Stimulated activated CD8-positive, alpha-beta memory T cell treated with anti-CD3 and anti-CD28 coated beads, Interleukin-2, amount 100 ng/mL, for 1 hour (primary cell): Measurements from ENCODE around the gene PTPMT1.
A peak's percentile ranks its signal among the peaks of the same experiment; 100 is the strongest.
"Not testable (repeated sequence)": the region's sequence is repeated elsewhere in the genome, so short reads cannot be mapped to it uniquely, and the experiment has no call there.

ENCODE experiments used
- DNase-seq, 2 donors: peaks; one replicate each; pipeline ENCODE4 v3.0.0-alpha.2; 2020; ENCODE audit warnings: low read depth in 2 of 2

PTPMT1 gene, protein sequence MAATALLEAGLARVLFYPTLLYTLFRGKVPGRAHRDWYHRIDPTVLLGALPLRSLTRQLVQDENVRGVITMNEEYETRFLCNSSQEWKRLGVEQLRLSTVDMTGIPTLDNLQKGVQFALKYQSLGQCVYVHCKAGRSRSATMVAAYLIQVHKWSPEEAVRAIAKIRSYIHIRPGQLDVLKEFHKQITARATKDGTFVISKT

DNA sequence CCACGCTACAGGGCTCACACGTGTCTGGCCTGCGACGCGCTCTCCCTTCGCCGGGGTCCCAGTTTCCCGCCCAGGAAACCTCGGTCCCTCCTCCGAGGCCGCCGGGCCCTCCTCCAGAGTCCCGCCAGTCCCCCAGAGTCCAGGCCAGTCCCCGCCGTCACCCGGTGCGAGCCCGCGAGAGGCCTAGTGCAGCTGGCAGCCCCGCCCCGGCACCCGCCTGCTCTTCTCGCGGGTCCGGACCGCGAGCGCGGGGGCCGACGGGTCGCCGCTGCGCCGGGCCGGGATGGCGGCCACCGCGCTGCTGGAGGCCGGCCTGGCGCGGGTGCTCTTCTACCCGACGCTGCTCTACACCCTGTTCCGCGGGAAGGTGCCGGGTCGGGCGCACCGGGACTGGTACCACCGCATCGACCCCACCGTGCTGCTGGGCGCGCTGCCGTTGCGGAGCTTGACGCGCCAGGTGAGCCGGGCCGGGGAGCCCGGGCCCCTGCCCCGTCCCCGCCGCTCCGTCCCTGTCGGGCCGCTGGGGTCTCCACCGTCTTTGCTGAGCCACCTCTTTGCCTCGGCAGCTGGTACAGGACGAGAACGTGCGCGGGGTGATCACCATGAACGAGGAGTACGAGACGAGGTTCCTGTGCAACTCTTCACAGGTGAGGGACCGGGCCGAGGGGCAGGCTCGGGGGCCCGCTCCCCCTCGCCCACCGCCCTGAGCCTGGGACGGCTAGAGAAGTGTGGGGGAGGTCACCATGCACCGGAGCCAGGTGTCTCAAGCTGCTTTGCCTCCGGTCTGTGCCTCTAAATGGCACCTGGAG, at the start of gene PTPMT1:
TSS of gene PTPMT1 (plus strand) at position 260 of the 809 bp plus-strand sequence. CDS start at position 284, 24 bp downstream.
- DNase-seq = peak; percentile 31 to 45

DNA sequence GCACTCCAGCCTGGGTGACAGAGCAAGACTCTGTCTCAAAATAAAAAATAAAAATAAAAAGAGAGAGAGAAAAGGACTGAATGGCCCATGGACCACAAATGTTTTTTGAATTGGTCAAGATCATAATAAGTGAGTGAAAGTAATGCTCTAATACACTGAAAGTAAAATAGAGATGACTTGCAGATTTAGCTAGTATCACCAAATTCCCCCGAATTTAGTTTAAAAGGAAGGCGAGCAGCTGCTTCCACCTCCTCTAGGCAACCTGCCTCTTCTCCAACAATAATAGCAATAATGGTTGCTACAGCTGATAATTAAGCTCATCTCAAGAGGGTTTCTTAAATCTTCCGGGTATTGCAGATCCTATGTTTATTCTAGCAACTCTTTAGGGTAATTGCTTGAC, 49.2 kb upstream of the PTPMT1 start:
- DNase-seq = no peak

DNA sequence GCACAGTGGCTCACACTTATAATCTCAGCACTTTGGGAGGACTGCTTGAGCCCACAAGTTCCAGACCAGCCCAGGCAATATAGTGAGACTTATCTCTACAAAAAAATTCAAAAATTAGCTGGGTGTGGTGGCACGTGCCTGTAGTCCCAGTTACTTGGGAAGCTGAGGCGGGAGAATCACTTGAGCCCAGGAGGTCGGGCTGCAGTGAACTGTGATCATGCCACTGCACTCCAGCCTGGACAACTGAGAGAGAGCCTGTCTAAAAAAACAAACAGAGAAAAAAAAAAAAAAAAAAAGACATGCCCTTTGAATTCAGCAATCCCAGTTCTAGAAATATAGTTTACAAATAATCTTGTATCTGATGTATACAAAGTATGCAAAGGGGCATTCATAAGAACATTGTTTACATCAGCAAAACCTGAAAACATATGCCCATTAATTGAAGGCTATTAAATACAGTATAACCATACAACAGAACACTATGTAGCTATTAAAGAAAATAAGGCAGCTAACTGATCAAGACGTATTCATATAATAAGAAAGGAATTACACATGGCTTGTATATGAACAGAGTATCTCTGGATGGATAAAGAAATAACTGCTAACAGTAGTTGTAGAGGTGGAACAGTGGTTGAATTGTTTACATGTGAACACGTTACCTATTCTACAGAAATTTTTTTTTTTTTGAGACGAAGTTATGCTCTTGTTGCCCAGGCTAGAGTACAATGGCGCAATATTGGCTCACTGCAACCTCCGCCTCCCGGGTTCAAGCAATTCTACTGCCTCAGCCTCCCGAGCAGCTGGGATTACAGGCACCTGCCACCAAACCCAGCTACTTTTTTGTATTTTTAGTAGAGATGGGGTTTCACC, 48.2 kb upstream of the PTPMT1 start:
- DNase-seq = no peak

DNA sequence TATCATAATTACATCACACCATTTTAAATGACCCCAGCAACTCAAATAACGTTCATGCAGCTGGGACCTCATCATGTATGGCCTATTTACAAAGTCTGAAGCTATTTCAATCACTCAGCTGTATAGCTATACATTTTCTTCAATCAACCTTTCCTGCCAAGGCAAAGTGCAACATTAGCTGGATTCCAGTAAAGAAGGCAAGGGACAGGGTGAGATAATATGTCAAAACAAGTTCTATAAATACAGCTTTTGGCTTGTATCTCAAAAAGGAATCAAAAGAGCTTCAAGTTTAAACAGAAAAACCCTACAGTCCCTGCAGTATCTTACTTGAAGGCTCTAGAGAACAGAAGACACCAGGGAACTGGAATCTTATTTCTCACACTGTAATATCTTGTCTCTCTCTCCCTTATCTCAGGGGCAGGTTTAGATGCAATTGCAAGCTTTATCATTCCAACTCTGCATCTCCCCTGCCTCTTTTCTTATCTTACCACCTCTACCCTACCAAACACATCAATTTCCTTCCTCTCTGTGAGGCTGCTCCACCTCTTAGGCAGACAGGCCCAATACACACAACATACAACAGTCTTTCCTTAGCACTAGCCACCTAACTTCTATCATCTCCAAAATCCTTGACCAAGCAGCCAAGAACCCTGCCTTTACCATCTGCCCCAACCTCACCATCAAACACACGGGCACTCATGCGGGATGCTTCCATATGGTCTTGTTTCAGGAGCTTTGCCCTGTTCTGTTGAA, 47.0 kb upstream of the PTPMT1 start:
- DNase-seq = no peak

GRCh38 chr11:47523490-47524225, 41.7 kb upstream of the PTPMT1 start:
- DNase-seq = no peak

- DNase-seq = no peak
Observed at GRCh38 chr11:47524291-47524874, 41.0 kb upstream of the PTPMT1 start.

GRCh38 chr11:47526032-47526431, 39.4 kb upstream of the PTPMT1 start:
- not testable (repeated sequence) for DNase-seq

- no peak for DNase-seq
Observed at GRCh38 chr11:47527186-47527585, 38.2 kb upstream of the PTPMT1 start.

DNA sequence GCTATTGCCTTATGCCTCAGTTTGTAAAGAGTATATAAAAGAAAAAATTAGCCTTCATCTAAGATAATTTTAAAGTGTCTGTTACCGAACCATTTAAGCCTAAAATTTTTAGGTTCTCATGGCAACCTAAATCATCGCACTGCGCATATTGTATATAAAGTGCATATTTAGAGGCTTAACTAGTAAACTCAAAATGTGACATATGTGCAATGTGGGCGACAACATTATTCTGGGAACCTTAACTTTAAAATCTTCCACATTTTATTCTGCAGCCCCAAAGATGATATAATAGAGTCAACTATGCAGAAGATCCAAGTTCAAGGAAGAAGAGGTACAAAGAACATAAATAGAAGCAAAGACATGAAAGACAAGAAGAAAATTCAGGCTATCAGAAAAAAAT, 35.4 kb upstream of the PTPMT1 start:
- no peak for DNase-seq

- not testable (repeated sequence) for DNase-seq
Observed at GRCh38 chr11:47530721-47531120, 34.7 kb upstream of the PTPMT1 start.

- no peak for DNase-seq
Observed at GRCh38 chr11:47531666-47532065, 33.7 kb upstream of the PTPMT1 start.

DNA sequence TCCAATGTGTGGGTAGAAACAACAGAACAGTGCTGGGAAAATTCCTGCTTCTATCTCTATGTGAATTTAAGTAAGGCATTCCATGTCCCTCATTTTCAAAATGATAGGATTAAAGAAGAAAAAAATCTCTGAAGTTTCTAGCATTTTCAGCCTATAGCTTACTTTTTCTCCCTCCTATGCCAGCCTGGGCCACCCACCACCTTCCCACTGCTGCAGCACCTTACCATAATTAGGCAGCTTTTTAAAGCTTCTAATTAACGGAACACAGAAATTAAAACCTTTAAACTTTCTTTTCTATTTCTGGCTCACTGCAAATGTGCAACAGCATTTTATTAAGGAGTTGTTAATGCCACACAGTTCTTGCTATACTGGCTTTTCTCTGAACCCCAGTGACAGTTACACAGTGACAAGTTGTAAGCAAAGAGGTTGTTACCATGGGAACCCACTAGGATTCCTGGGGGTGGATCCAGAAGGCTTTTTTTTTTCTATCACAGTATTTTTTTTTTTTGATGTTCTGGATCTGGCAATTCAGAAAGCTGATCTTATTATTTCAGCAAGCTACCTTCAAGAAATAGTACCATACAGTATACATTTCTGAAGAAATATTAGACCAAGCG, 32.7 kb upstream of the PTPMT1 start:
- no peak for DNase-seq

DNA sequence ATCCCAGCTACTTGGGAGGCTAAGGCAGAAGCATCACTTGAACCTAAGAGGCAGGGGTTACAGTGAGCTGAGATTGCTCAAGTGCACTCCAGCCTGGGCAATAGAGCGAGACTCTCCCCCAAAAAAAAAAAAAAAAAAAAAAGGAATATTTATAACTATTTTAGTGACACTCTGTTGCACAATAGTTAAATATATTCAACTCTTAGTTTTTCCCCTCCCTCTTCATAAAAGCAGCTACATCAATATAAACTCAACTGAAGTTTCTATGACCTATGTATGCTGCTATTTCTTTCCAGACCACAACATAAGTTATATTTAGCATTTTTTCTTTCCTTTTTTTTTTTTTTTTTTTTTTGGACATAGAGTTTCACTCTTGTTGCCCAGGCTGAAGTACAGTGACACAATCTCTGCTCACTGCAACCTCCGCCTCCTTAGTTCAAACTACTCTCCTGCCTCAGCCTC, 31.7 kb upstream of the PTPMT1 start:
- DNase-seq = no peak

DNA sequence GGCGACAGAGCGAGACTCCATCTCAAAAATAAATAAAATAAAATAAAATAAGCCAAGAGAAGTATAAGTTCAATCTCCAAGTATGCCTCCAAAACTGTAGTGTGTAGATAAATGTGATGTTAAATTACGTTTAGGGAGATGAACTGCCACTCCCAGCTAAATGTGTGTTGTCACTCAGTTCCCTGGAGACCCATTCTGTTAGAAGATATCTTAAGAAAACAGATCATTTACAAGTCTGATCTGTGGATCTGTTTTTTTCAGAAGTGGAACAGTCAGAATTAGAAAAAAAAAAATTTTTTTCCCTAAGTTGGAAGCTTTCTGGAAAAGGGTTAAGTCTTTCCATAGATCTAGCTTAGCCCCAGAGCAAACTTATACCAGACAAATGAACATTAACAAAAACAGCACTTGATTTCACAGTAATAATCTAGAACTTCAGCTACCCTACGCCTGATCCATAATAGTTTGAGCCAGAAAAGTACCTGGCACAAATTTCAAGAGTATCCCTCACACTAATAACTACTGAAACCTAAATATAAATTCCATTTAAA, 30.6 kb upstream of the PTPMT1 start:
- DNase-seq = no peak

DNA sequence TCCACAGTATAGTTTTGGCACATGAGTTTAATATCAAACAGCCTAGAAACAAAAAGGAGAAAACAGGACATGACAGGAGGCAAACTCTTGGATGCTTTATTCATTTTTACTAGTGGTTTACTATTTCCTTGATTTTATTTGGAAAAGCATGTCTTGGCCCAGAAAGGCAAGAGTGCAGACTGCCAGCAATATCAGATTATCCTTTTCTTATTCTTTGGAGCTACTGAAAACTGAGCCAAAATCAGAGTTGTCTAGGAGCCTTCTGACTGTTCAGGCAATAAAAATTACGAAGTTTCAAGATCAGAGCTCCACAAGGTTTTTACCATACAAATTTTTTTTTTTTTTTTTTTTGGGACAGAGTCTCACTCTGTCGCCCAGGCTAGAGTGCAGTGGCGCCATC, 28.5 kb upstream of the PTPMT1 start:
- DNase-seq = no peak

GRCh38 chr11:47538741-47539565, 26.4 kb upstream of the PTPMT1 start:
- DNase-seq = no peak

DNA sequence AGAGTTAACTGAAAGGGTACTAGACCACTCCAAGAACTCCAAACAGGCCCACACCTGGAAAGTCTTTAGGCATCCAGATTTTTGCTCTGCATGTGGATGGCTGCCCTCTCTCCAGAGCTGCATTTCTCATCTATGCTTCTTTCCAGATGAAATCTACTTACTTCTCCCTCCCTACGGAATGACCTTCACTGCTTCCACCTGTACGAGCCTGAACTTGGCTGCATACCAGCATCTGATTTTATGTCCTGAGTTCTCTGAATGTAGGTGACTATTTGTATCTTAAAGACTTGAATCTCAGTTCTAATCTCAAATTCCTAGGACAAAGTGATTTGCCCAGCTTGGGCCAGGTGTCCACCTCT, 25.7 kb upstream of the PTPMT1 start:
- no peak for DNase-seq

DNA sequence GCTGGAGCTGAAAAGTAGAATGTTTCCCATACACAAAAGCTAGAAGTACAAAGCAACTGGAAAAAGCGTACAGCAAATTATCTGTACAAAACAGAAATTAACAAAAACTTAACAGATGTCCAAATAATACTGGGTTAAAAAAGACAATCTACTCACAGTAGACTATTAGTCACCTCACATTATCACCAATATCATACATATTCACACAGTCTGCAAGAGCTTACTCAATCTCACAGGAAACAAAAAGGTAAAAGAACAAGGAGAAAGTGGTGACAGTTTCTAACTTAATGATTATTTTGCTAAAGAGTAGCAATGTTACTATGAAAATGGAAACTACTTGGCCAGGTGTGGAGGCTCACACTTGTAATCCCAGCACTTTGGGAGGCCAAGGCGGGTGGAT, 24.3 kb upstream of the PTPMT1 start:
- no peak for DNase-seq

- no peak for DNase-seq
Observed at GRCh38 chr11:47545298-47545697, 20.1 kb upstream of the PTPMT1 start.
